SH-SY5Y (cell line): ENCODE data around the gene LPO.

ENCODE experiments used
- GATA2 ChIP-seq: IDR thresholded peaks from 2 replicates; pipeline ENCODE4 v1.6.1; 2011; ENCODE audit warnings: mild to moderate bottlenecking, low read depth, low read length
- GATA3 ChIP-seq: IDR thresholded peaks from 2 replicates; pipeline ENCODE4 v1.6.1; 2011; ENCODE audit warnings: low read depth, mild to moderate bottlenecking, low read length, moderate library complexity

DNA sequence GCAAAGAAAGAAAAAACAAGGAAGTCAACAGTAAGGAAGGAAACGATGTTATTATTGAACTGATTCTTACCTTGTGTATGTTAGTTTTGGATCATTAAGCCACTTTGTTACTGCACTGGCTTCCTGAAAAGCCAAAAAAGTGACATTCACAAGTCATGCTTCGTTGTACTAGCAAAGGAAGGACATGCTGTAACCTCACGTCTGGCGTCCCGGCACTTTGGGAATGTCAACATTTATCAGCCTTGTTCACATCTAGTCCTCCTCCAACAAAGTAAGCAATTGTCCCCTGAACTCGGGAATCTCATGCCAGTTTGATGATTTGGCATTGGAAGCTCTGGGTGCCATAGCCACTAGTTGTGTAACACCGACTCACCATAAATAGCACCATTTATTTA, 18.6 kb upstream of the LPO start:
- TF ChIP-seq GATA2, result no peak
- TF ChIP-seq GATA3, result no peak
